Muscle layer of colon (tissue), 2 donors: ENCODE data around the gene ARHGEF11.

Source experiments
- H3K27ac ChIP-seq: one replicate; pipeline ENCODE4 v1.7.0; 2013; ENCODE audit warnings: low read depth, mild to moderate bottlenecking, low read length, moderate library complexity
- H3K27me3 ChIP-seq, 2 donors: one replicate each; pipeline ENCODE4 v1.7.0; 2013; ENCODE audit warnings: low read length in 2 of 2, mild to moderate bottlenecking in 2 of 2; ENCODE audit not compliant: insufficient read depth in 2 of 2, control insufficient read depth in 1 of 2
- H3K36me3 ChIP-seq: one replicate; pipeline ENCODE4 v1.7.0; 2013; ENCODE audit warnings: mild to moderate bottlenecking, low read length; ENCODE audit not compliant: insufficient read depth
- H3K4me1 ChIP-seq: one replicate; pipeline ENCODE4 v1.7.0; 2013; ENCODE audit warnings: mild to moderate bottlenecking, low read length; ENCODE audit not compliant: insufficient read depth
- H3K4me3 ChIP-seq, 2 donors: one replicate each; pipeline ENCODE4 v1.7.0; 2013; ENCODE audit warnings: low read length in 2 of 2, low read depth in 1 of 2, mild to moderate bottlenecking in 1 of 2, moderate library complexity in 1 of 2
- H3K9ac ChIP-seq: one replicate; pipeline ENCODE4 v1.7.0; 2013; ENCODE audit warnings: low read length
- H3K9me3 ChIP-seq: one replicate; pipeline ENCODE4 v1.7.0; 2013; ENCODE audit warnings: mild to moderate bottlenecking, low read length
- donor health status: abdominal sarcoma.
- donor health status: Adenocarcinoma of cecum.

The ARHGEF11 gene

DNA sequence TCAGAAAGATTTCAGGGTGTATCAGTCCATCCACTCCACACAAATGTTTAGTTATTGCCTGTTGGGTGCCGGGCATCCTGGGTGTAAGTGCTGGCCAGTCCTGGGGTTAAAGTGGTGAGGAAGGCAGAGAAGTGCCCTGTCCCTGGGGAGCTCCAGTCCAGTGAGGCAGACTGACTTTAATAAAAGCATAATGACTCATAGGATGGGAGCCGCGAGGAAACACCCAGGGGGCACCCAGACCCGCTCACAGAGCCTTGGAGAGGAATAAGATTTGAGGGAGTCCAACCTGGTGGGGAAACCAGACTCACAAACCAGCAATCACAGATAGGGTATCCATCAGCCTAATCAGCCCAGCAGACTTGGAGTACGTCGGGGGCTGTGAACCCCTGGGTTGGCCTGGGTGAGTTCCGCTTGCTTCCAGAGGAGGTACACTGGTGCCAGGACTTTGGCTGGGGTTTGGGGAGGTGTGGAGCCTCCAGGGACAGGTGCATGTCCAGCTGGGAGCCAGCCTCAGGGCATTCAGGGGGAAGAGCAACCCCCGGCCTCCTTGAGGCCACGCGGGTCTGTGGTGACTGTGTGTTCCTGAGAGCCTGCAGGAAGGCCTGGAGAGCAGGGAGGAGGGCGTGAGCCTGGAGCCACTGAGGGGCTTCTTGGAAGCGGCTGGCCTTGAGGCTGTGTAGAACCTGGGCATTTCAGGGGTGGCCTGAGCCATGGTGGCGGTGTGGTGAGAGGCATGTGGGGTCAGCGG is 148.3 kb downstream of the ARHGEF11 start:
- no peak overlapping the region for H3K4me3 ChIP-seq

GRCh38 chr1:156896490-156897033 is 149.0 kb downstream of the ARHGEF11 start:
- Histone ChIP-seq H3K27me3 (peaks cover 5 to 25% of the 10 kb centered on the region in 2 donors), H3K36me3 (no peaks in the 10 kb centered on the region), H3K9me3 (no peaks in the 10 kb centered on the region), H3K27ac (no peak overlapping the region), H3K4me1 (peaks cover 6% of the 10 kb centered on the region), H3K4me3 (no peak overlapping the region), H3K9ac (no peak overlapping the region)

More for the DNA sequence above, 148.3 kb downstream of the ARHGEF11 start:
- no peaks in the 10 kb centered on the region for H3K36me3 ChIP-seq
- H3K27me3 ChIP-seq: peaks cover 5 to 25% of the 10 kb centered on the region in 2 donors
- H3K27ac ChIP-seq: no peak overlapping the region
- H3K4me1 ChIP-seq: peaks cover 6% of the 10 kb centered on the region
- H3K9ac ChIP-seq: no peak overlapping the region
- no peaks in the 10 kb centered on the region for H3K9me3 ChIP-seq

DNA sequence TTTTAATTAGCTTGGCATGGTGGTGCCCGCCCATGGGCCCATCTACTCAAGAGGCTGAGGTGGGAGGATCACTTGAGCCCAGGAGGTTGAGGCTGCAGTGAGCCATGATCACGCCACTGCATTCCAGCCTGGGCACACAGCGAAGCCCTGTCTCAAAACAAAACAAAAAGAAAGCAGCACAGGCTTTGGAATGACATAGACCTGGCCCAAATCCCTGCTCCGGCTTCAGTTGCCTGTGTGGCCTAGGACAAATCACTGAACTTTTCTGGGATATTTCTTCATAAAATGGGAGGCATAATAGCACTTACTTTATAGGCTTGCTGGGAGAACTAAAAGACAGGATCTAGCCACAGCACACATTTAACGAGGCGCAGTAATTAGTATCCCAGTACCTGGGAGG is 149.6 kb downstream of the ARHGEF11 start:
- Histone ChIP-seq H3K9ac (no peak overlapping the region), H3K9me3 (no peaks in the 10 kb centered on the region), H3K36me3 (no peaks in the 10 kb centered on the region), H3K27ac (no peak overlapping the region), H3K4me3 (no peak overlapping the region), H3K4me1 (peaks cover 6% of the 10 kb centered on the region), H3K27me3 (peaks cover 5 to 25% of the 10 kb centered on the region in 2 donors)

GRCh38 chr1:156895455-156895812 is 150.1 kb downstream of the ARHGEF11 start:
- H3K9ac ChIP-seq: no peak overlapping the region
- H3K27me3 ChIP-seq: peaks cover 5 to 25% of the 10 kb centered on the region in 2 donors
- peak overlapping the region in 1 of 2 donors; percentile 35 for H3K4me3 ChIP-seq
- H3K4me1 ChIP-seq: peaks cover 6% of the 10 kb centered on the region
- no peaks in the 10 kb centered on the region for H3K9me3 ChIP-seq
- H3K27ac ChIP-seq: no peak overlapping the region
- H3K36me3 ChIP-seq: no peaks in the 10 kb centered on the region

DNA sequence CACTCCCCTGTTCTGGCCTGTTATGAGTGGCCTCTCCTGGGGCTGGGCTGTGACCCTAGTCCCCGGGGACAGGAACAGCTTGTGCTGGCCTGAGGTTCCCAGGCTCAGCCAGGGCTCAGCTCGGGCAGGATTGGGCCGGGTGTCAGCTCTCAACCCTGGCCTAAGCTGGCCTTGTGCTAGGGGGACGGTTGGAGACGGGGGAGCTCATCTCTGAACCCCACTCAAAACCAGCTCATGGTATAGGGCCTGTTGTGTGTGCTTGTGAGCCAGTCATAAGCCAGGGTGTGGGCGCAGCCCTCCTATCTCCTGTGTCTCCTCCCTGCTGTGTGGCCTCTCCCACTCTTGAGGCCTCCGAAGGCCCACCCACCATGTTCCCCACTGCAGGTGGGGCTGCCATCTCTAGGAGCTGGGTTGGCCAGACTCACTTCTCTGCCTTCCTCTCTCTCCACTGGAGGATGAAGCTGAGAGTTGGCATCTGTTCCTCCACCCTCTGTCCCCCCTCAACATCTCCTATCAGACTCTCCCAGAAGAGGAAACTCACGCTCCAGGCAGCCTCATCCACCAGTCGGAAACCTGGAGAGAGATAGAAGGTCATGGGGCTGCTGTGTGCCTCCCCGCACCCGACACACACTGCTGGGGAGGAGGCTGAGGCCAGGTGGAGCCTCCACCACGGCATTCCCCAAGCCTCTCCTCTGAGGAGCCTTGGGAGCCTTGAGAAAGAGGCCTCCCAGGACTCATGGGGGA is 150.7 kb downstream of the ARHGEF11 start:
- no peaks in the 10 kb centered on the region for H3K36me3 ChIP-seq
- H3K9ac ChIP-seq: no peak overlapping the region
- H3K27ac ChIP-seq: no peak overlapping the region
- no peaks in the 10 kb centered on the region for H3K9me3 ChIP-seq
- peak overlapping the region in 1 of 2 donors; percentile 35 for H3K4me3 ChIP-seq
- H3K27me3 ChIP-seq: peaks cover 5 to 25% of the 10 kb centered on the region in 2 donors
- H3K4me1 ChIP-seq: peaks cover 6% of the 10 kb centered on the region

- peaks cover 5 to 25% of the 10 kb centered on the region in 2 donors for H3K27me3 ChIP-seq
- no peaks in the 10 kb centered on the region for H3K36me3 ChIP-seq
- no peaks in the 10 kb centered on the region for H3K9me3 ChIP-seq
- no peak overlapping the region for H3K9ac ChIP-seq
- peak overlapping the region; percentile 26 to 35 for H3K4me3 ChIP-seq
- peaks cover 6% of the 10 kb centered on the region for H3K4me1 ChIP-seq
- peak overlapping the region; percentile 72 for H3K27ac ChIP-seq
Observed at GRCh38 chr1:156894001-156894400, 151.5 kb downstream of the ARHGEF11 start.

- Histone ChIP-seq H3K27ac (peak within 1 kb of the TSS; percentile 72), H3K9ac (no peak within 1 kb of the TSS), H3K36me3 (no peaks in the 10 kb centered on the region), H3K9me3 (no peaks in the 10 kb centered on the region), H3K4me3 (peak within 1 kb of the TSS; percentile 26 to 35), H3K4me1 (peaks cover 6% of the 10 kb centered on the region), H3K27me3 (peaks cover 5 to 25% of the 10 kb centered on the region in 2 donors)
Observed at GRCh38 chr1:156893048-156893953, 152.2 kb downstream of the ARHGEF11 start, which contains the start of gene PEAR1. Gene PEAR1, plus strand, starts transcription at chr1:156893718. Its CDS starts 10,209 bp downstream, at chr1:156903927.

DNA sequence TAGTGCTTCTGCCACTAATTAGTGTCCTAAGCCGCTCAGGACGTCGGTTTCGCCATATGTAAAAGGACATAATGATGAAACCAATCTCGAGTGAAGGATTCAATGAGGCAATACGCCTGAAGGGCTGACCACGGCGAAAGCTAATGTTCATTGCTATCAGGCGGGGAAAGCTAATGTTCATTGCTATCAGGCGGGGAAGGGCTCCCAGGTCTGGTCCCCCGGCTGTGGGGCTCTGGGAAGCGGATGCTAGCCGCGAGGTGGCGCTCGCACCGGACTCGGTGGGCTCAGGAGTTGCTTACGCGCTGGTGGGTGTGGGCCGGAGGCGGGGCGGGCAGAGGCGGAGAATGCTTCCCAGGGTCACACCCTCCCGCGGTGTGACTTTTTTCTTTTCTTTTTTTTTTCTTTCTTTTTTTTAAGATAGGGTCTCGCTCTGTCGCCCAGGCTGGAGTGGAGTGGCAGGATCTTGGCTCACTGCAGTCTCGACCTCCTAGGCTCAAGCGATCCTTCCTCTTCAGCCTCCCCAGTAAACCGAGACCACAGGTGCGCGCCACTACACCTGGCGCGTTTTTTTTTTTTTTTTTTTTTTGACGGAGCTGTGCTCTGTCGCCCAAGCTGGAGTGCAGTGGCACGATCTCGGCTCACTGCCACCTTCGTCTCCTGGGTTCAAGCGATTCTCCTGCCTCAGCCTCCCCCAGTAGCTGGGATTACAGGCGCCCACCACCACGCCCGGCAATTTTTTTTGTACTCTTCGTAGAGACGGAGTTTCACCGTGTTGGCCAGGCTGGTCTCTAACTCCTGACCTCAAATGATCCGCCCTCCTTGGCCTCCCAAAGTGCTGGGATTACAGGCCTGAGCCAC is 153.1 kb downstream of the ARHGEF11 start:
- peaks cover 6% of the 10 kb centered on the region for H3K4me1 ChIP-seq
- H3K9ac ChIP-seq: no peak overlapping the region
- H3K4me3 ChIP-seq: peak overlapping the region in 1 of 2 donors; percentile 14
- H3K27ac ChIP-seq: no peak overlapping the region
- no peaks in the 10 kb centered on the region for H3K9me3 ChIP-seq
- no peaks in the 10 kb centered on the region for H3K36me3 ChIP-seq
- peaks cover 5 to 34% of the 10 kb centered on the region in 2 donors for H3K27me3 ChIP-seq

DNA sequence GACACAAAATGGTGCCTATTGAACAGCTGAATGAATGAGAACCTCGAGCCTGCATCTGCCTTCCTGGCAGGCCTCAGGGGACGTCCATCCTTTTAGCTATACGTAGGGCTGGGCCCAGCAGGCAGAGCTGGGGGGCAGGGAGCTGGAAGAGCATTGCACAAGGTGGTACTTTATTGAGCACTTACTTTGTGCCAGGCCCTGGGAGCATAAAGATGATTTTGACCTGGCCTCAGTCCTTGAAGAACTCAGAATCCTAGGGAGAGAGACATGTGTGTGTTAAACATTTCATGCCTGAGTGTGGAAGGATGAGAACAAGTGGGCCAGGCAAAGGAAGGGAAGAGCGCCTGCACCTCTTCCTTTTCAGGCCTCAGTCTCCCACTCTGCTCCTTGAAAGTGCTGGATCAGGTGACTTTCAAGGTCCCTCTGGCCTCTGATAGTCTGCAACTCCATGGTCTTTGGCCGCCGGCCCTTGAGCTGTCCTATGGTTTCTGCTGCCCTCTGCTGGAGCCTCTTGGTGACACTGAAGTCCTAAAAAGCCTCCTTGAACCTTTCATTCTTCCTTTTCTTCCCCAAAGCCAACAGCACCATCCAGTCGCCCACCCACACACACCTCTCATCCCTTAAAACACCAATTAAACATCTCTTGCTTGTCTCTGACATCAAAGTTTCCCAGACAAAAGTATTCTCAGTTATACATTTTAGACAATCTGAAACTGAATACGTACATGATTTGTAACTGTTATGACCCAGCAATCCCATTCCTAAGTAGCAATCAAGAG is 155.6 kb downstream of the ARHGEF11 start:
- Histone ChIP-seq H3K4me3 (no peak overlapping the region), H3K9ac (no peak overlapping the region), H3K27me3 (peaks cover 5 to 30% of the 10 kb centered on the region in 2 donors), H3K9me3 (no peaks in the 10 kb centered on the region), H3K36me3 (no peaks in the 10 kb centered on the region), H3K4me1 (no peaks in the 10 kb centered on the region), H3K27ac (no peak overlapping the region)

DNA sequence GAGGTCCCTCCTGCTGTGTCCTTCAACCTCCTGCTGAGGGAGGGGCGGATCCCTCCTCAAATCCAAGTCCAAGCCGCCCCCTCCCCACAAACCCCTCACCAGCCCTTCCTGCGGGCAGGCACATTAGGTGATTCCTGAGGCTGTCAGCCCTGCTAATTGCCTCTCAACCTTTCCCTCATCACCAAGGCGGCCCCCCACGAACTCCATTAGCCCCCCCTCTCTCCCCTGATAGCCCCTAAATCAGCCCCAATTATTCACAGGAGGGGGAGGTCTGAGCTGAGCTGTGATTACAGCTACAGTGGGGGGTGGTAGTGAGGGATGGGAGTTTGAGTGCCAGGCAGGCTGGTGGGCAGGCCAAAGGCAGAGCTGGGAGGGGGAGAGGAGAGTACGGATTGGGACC is 157.8 kb downstream of the ARHGEF11 start:
- Histone ChIP-seq H3K27me3 (peaks cover 0 to 21% of the 10 kb centered on the region in 2 donors), H3K9ac (no peak overlapping the region), H3K36me3 (no peaks in the 10 kb centered on the region), H3K4me3 (no peak overlapping the region), H3K4me1 (no peaks in the 10 kb centered on the region), H3K27ac (no peak overlapping the region), H3K9me3 (no peaks in the 10 kb centered on the region)
